Natural killer cell treated with Interleukin-12 subunit alpha and Interleukin-12 subunit beta and Interleukin-15 and Interleukin-18, amount 100 ng/mL, for 72 hours (primary cell): ENCODE measurements around the gene SRD5A3. TPM values are rescaled to one million over a fixed set of nuclear protein-coding genes. Genes with fewer than 3 reads are reported as not detected.

Experiments
- ATAC-seq, 2 donors: fragments of 150-1000 bp; cut with Tn5 transposase in 1 of 2; sonication (Bioruptor Pico), chemical (Tn5 transposase) in 1 of 2; 2 replicates each; pipeline ENCODE4 v1.10.0; 2021
- DNase-seq: peaks from one replicate; pipeline ENCODE4 v3.0.0; 2022; ENCODE audit warnings: low spot score
- H3K27ac Mint-ChIP-seq, 2 donors: 1 replicate in 1 of 2; 2 replicates in 1 of 2; pipeline ENCODE4 v1.8.0; 2022; ENCODE audit warnings: mixed read lengths in 2 of 2, mild to moderate bottlenecking in 1 of 2, moderate library complexity in 1 of 2
- H3K27me3 Mint-ChIP-seq, 2 donors: 1 replicate in 1 of 2; 2 replicates in 1 of 2; pipeline ENCODE4 v1.8.0; 2022; ENCODE audit warnings: mixed read lengths in 2 of 2
- H3K36me3 Mint-ChIP-seq: one replicate; pipeline ENCODE4 v1.8.0; 2022; ENCODE audit warnings: mixed read lengths
- H3K4me1 Mint-ChIP-seq, 2 donors: 1 replicate in 1 of 2; 2 replicates in 1 of 2; pipeline ENCODE4 v1.8.0; 2022; ENCODE audit warnings: low read depth in 2 of 2, mixed read lengths in 2 of 2, mild to moderate bottlenecking in 1 of 2
- H3K4me3 Mint-ChIP-seq: one replicate; pipeline ENCODE4 v1.8.0; 2022; ENCODE audit warnings: mixed read lengths
- H3K9me3 Mint-ChIP-seq: 2 replicates; pipeline ENCODE4 v1.8.0; 2022; ENCODE audit warnings: mixed read lengths
- total RNA-seq, 2 donors: library from RNA; stranded (reverse); gene quantifications; one replicate each; pipeline ENCODE4 v1.2.3, GENCODE V29; 2022

SRD5A3 gene
- total RNA-seq, 2 donors from 2014 or later = 7.2 to 7.3 TPM

DNA sequence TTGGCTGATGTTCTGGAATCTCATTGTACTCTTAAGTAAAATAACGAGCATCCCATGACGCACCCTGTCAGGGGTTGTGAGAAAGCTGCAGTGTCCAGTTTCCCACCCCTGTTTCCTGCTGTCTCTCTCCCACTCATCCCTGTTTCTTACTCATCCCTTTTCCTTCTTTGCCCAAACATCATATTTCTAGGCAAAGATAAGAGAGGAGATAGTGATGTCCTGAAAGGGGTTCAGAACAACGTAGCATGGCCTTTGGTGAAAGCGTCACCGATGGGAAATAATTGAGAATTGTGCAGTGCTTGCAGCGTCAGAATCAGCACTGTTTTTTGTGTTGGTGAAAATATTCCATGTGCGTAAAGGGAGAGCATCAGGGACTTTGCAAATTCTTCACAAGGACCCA is 26.2 kb downstream of the SRD5A3 start:
- no peaks in the 10 kb centered on the region for H3K27me3 Mint-ChIP-seq

DNA sequence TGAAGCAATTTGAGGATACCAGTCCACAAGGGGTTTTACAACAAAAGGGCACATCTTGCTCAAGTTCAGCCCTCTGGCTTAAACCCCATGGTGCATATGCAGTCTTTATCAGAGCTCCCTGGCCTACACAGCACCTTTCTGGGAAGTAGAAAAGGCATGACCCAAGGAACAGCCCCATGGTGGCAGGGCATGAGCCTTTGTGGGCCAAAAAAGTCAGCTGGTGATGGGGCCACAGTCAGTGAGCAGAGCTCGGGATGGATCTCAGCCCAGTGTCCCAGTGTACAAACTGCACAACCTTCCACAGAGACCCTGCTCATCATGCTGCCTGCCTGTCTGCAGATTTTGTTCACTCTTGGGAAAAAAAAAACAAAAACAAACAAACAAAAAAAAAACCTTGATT is 27.4 kb downstream of the SRD5A3 start:
- Mint-ChIP-seq H3K9me3 (no peaks in the 10 kb centered on the region), H3K4me3 (no peak overlapping the region), H3K4me1 (no peaks in the 10 kb centered on the region), H3K36me3 (peaks cover 5% of the 10 kb centered on the region), H3K27ac (no peak overlapping the region), H3K27me3 (no peaks in the 10 kb centered on the region)
- ATAC-seq = no peak
- DNase-seq = no peak

More for the DNA sequence above, 26.2 kb downstream of the SRD5A3 start:
- no peaks in the 10 kb centered on the region for H3K4me1 Mint-ChIP-seq
- DNase-seq (no peak), ATAC-seq (no peak)
- no peak overlapping the region for H3K4me3 Mint-ChIP-seq
- H3K36me3 Mint-ChIP-seq = peaks cover 5% of the 10 kb centered on the region
- no peak overlapping the region for H3K27ac Mint-ChIP-seq
- no peaks in the 10 kb centered on the region for H3K9me3 Mint-ChIP-seq

DNA sequence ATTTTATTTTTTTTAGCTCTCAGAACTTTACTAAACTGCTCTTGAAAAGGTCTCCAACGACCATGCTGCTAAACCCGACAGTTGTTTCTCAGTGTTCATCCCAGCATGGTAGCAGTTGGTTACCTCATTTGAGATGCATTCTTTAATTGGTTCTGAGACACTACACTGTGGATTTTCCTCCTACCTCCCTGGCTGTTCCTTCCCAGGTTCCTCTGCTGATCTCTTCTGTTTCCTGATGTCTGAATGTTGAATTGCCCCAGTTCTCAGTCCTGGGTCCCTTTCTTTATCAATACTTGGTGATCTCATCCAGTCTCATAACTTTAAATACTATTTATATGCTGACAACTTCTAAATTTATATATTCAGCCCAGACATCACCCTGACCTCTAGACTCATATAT is 30.7 kb downstream of the SRD5A3 start:
- Mint-ChIP-seq H3K27ac (no peak overlapping the region), H3K4me1 (no peaks in the 10 kb centered on the region), H3K9me3 (no peaks in the 10 kb centered on the region), H3K36me3 (no peaks in the 10 kb centered on the region), H3K4me3 (no peak overlapping the region), H3K27me3 (peaks cover 0 to 3% of the 10 kb centered on the region in 2 donors)
- no peak for ATAC-seq
- no peak for DNase-seq

GRCh38 chr4:55378617-55379467 is 32.8 kb downstream of the SRD5A3 start:
- Mint-ChIP-seq H3K27me3 (peaks cover 0 to 3% of the 10 kb centered on the region in 2 donors), H3K27ac (peak overlapping the region in 1 of 2 donors; percentile 2), H3K9me3 (no peaks in the 10 kb centered on the region), H3K36me3 (no peaks in the 10 kb centered on the region), H3K4me3 (no peak overlapping the region), H3K4me1 (no peaks in the 10 kb centered on the region)
- ATAC-seq = no peak
- no peak for DNase-seq

DNA sequence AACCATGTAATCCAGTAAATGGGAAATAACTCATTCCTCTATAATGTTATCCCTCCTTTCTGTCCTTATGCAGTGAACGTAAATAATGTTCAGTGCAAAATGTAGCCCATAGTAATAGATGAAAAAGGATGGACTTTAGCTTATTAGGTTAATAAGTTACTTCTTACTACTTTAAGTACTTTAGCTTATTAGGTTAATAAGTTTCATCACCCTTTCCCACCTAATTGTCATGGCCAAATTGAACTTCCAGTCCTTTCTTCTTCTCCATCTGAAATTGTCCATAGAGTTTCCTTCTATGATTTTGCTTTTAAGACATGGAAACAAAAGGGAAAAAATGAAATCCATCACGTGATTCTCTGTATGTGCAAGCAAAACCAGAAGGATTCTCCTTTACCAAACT is 34.5 kb downstream of the SRD5A3 start:
- ATAC-seq (no peak), DNase-seq (no peak)
- peaks cover 0 to 5% of the 10 kb centered on the region in 2 donors for H3K4me1 Mint-ChIP-seq
- no peak overlapping the region for H3K27ac Mint-ChIP-seq
- H3K4me3 Mint-ChIP-seq = no peak overlapping the region
- H3K27me3 Mint-ChIP-seq = peaks cover 0 to 3% of the 10 kb centered on the region in 2 donors
- H3K36me3 Mint-ChIP-seq = no peaks in the 10 kb centered on the region
- H3K9me3 Mint-ChIP-seq = no peaks in the 10 kb centered on the region

DNA sequence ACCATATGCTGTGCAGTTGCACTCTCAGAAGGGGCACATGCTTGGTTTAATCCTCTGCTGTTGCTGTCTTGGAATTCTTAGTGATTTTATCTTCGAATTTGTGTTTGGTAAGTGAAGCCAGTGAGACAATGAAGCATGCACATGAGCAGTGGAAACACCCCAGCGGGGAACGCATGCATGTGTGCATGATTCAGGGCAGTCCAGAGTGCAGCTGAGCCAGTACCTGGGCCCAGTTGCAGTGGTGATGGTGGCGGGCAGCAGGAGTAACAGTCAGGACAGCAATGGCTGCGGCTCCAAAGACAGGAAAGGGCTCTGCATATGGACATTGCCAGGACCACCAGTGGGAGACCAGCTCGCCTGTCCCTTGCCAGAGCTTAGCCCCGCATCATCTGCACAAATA is 35.5 kb downstream of the SRD5A3 start:
- Mint-ChIP-seq H3K9me3 (no peaks in the 10 kb centered on the region), H3K27ac (no peak overlapping the region), H3K4me3 (no peak overlapping the region), H3K36me3 (no peaks in the 10 kb centered on the region), H3K27me3 (peaks cover 0 to 3% of the 10 kb centered on the region in 2 donors), H3K4me1 (peaks cover 0 to 5% of the 10 kb centered on the region in 2 donors)
- ATAC-seq (no peak), DNase-seq (no peak)

DNA sequence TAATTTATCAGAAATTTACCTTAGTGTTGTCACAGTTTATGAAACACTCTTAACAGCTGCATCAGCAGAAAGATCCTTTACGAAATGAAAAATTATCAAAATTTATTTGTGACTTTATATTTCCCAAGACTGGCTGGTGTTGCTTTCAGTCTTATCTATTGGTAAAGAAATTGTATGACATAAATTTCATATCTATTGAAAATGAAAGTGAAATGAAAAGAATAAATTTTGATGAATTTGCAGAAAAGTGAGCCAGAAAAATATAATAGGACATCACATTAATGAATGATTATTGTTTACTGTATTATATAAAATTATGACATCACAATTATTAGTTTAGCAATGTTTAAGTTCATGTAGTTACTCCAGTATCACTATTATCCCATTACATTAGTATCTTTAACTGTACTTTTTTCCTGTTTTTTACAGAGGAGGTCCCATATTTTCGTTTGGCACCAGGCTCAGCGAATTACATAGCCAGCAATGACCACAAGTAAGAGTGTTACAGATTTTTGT is 36.5 kb downstream of the SRD5A3 start:
- DNase-seq (no peak), ATAC-seq (no peak)
- H3K9me3 Mint-ChIP-seq = no peaks in the 10 kb centered on the region
- peaks cover 0 to 5% of the 10 kb centered on the region in 2 donors for H3K4me1 Mint-ChIP-seq
- H3K27ac Mint-ChIP-seq = peak overlapping the region in 1 of 2 donors; percentile 55
- H3K4me3 Mint-ChIP-seq = no peak overlapping the region
- H3K36me3 Mint-ChIP-seq = no peaks in the 10 kb centered on the region
- peaks cover 0 to 3% of the 10 kb centered on the region in 2 donors for H3K27me3 Mint-ChIP-seq

DNA sequence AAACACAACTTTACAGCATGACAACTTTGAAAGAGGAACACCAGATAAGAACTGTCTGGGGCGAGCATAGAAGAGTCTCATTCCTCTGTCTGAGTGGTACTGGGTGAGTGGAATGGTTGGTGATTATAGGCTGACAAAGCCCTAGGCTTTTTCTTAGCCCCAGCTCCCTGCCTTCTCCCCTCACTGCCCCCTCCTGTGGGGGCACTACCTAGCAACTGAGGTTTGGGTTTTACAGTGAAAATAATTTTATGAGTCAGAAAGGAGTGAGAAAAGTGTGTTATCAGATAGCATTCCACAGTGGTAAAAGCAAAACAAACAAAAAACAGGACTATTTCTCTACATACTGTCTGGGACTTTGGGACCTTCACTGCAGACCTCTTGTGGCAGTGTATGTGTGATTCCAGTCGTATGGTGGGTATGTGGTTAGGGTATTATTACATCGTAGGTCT is 39.2 kb downstream of the SRD5A3 start:
- Mint-ChIP-seq H3K4me1 (peaks cover 0 to 5% of the 10 kb centered on the region in 2 donors), H3K9me3 (no peaks in the 10 kb centered on the region), H3K27me3 (no peaks in the 10 kb centered on the region), H3K4me3 (no peak overlapping the region), H3K36me3 (no peaks in the 10 kb centered on the region), H3K27ac (no peak overlapping the region)
- ATAC-seq (no peak), DNase-seq (no peak)

DNA sequence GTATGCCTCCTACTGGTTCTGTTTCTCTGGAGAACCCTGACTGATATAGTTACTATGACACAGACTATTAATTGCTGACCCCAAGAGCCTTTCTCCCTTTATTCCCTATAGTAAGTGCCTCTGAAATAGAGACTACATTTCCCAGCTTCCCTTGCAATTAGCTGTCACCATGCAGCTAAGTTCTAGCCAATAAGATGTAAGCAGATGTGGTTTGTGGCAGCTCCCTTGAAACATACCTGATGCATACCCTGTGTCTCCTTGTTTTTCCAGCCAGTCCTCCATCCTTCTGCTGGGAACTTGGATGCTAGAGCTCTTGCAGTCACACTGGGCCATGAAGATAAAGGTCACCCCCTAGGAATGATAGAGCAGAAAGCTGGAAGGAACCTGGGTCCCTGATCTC is 40.0 kb downstream of the SRD5A3 start:
- Mint-ChIP-seq H3K27me3 (no peaks in the 10 kb centered on the region), H3K27ac (no peak overlapping the region), H3K4me1 (peaks cover 0 to 5% of the 10 kb centered on the region in 2 donors), H3K36me3 (no peaks in the 10 kb centered on the region), H3K4me3 (no peak overlapping the region), H3K9me3 (no peaks in the 10 kb centered on the region)
- ATAC-seq = peak in 1 of 2 donors; percentile 27
- DNase-seq = no peak

DNA sequence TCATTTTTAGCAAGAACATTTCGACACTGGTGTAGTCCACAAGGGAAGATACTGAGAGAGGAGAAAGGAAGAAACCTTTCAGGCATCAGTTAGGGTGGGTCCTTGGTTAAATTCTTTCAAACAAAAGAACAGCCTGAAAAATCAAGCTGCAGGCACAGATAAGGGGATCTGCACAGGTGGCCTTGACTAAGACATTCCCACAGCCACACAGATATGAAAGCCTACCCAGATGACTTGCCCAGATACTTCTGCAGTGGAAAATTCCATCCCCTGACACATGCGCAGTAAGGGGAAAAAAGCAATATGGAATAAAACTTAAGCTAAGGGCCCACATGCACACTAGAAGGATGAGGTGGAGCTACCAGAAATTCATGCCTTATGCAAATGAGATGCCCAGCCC is 40.8 kb downstream of the SRD5A3 start:
- Mint-ChIP-seq H3K27ac (no peak overlapping the region), H3K4me1 (peaks cover 0 to 5% of the 10 kb centered on the region in 2 donors), H3K4me3 (no peak overlapping the region), H3K9me3 (no peaks in the 10 kb centered on the region), H3K27me3 (no peaks in the 10 kb centered on the region), H3K36me3 (no peaks in the 10 kb centered on the region)
- ATAC-seq (no peak), DNase-seq (no peak)

DNA sequence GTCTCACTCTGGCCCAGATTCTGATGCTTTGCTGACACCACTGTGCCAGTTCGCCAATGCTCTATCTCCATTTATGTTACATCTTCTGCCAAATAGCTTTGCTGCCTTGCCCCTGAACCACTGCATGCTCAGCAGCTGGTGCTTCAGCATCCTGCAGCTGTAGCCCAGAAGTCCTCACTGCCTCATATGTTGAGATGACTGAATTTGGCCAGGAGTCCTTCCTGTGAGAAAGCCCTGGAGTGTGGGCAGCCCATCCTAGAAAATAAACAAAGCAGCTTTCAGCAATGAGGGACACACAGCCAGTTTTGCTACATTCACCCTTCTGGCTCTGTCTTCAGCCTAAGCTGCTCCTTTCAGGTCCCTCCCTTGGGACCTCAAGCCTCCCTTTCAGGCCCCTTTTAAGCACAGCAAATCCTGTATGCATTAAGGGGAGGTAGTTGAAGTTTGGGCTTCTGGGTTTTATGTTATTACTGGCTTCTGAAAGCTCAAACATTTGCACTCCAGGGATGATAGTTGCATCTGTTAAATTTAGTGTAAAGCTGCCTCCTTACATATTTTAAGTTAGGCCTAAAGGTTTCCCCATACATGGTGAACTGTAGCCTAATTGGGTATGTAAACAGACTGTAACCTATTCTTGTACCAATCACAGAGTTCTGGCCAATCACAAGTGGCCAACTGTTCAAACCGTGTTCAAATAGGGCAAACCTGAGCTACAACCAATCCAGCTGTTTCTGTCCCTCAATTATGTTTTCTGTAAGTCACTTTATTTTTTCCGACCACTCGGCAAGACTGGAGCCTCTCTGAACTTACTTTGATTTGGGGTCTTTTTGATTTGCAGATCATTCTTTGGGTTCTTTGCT is 47.6 kb downstream of the SRD5A3 start:
- Mint-ChIP-seq H3K9me3 (no peaks in the 10 kb centered on the region), H3K4me1 (peaks cover 24 to 28% of the 10 kb centered on the region in 2 donors), H3K4me3 (peak overlapping the region; percentile 38), H3K36me3 (peaks cover 26% of the 10 kb centered on the region), H3K27ac (peak overlapping the region in 1 of 2 donors; percentile 5), H3K27me3 (no peaks in the 10 kb centered on the region)
- DNase-seq = no peak
- ATAC-seq = no peak

DNA sequence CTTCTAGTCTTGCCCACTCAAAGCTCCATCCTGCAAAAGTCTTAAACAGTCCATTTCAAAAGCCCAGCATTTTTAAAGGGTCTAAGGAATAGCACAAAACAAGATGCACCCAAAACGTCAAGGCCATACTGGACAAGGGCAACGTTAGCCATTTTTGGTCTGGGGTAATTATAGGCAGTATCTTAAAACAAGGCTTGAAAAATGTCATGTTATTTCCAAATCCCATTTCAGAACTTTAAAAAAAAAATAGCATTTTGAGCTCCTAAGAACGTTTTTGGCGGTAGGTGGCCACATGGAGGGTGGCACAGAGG is 49.1 kb downstream of the SRD5A3 start:
- peak overlapping the region; percentile 95 for H3K4me3 Mint-ChIP-seq
- peaks cover 32% of the 10 kb centered on the region for H3K36me3 Mint-ChIP-seq
- peak overlapping the region; percentile 91 to 92 for H3K27ac Mint-ChIP-seq
- DNase-seq (no peak), ATAC-seq (no peak)
- peaks cover 29 to 36% of the 10 kb centered on the region in 2 donors for H3K4me1 Mint-ChIP-seq
- no peaks in the 10 kb centered on the region for H3K9me3 Mint-ChIP-seq
- H3K27me3 Mint-ChIP-seq = no peaks in the 10 kb centered on the region

GRCh38 chr4:55395529-55396307 is 49.7 kb downstream of the SRD5A3 start, which contains the start of gene TMEM165:
TSS of gene TMEM165 (plus strand) at chr4:55395957. CDS start at chr4:55396190, 233 bp downstream.
- no peaks in the 10 kb centered on the region for H3K27me3 Mint-ChIP-seq

More at GRCh38 chr4:55395529-55396307, 49.7 kb downstream of the SRD5A3 start, which contains the start of gene TMEM165:
- H3K36me3 Mint-ChIP-seq = peaks cover 32% of the 10 kb centered on the region
- DNase-seq = peak; percentile 92
- H3K9me3 Mint-ChIP-seq = no peaks in the 10 kb centered on the region
- peak within 1 kb of the TSS; percentile 97 for H3K4me3 Mint-ChIP-seq
- peak within 1 kb of the TSS; percentile 91 to 97 for H3K27ac Mint-ChIP-seq
- ATAC-seq = peak; percentile 97 to 98
- H3K4me1 Mint-ChIP-seq = peaks cover 30 to 40% of the 10 kb centered on the region in 2 donors
